GM13977 (cell line): ENCODE data around the gene RABL3.
"Not testable (repeated sequence)": the region's sequence is repeated elsewhere in the genome, so short reads cannot be mapped to it uniquely, and the experiment has no call there.

Experiments
- DNase-seq: peaks from one replicate; pipeline ENCODE4 v3.0.0; 2012; ENCODE audit warnings: low spot score
- in situ Hi-C: fragments of 300-500 bp; cut with MboI; formaldehyde crosslinking; loops from one replicate; pipeline ENCODE4 v1.12.0; 2022; ENCODE audit warnings: low sequenced_read_pairs, low pct_unique_long_range_greater_than_20kb, mixed read lengths, inconsistent platforms; ENCODE audit not compliant: unreplicated experiment
- TF ChIP-seq, protein P1 (sequence below): IDR thresholded peaks from 2 replicates; pipeline ENCODE4 v1.5.1; 2012; ENCODE audit warnings: mild to moderate bottlenecking, control low read depth; ENCODE audit not compliant: insufficient read depth; ENCODE audit errors: extremely low read depth, missing control alignments

The RABL3 gene

DNA sequence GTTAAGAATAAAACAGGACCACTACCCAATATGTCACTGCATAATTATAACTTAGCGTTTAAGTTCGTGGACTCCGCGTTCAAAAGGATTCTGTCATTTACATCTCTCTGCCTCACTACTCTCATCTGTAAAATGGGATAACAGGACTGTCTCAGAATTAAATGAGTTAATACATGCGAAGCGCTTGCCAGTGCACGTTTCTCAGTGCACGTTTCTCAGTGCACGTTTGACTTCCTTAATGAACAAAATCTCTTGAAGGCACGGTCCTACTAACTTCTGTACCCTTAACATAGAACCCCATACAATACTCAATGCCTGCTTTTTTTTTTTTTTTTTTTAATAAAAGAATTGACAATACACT is 499 bp downstream of the RABL3 start:
- TF ChIP-seq, protein P1, sequence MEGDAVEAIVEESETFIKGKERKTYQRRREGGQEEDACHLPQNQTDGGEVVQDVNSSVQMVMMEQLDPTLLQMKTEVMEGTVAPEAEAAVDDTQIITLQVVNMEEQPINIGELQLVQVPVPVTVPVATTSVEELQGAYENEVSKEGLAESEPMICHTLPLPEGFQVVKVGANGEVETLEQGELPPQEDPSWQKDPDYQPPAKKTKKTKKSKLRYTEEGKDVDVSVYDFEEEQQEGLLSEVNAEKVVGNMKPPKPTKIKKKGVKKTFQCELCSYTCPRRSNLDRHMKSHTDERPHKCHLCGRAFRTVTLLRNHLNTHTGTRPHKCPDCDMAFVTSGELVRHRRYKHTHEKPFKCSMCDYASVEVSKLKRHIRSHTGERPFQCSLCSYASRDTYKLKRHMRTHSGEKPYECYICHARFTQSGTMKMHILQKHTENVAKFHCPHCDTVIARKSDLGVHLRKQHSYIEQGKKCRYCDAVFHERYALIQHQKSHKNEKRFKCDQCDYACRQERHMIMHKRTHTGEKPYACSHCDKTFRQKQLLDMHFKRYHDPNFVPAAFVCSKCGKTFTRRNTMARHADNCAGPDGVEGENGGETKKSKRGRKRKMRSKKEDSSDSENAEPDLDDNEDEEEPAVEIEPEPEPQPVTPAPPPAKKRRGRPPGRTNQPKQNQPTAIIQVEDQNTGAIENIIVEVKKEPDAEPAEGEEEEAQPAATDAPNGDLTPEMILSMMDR: no peak
- in situ Hi-C loops: no loop called here
- DNase-seq: no peak

DNA sequence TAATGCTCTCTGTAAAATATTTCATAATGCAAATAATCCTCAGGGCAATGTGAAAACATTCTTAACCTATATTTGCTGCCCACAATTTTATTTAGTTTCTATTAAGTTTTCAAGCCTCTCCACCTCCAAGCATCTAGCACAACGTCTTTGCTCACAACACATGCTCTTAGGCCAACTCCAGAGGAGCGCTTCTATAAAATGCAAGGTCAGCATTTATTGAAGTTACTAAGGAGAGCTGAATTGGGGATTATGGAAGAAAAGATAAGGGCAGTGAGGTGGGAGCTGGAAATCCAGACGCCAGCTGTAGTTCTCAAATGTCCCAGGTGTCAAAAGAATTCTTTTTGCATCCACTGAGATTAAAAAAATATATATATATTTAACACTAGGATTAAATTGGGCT is 996 bp downstream of the RABL3 start:
- in situ Hi-C loops: no loop called here
- TF ChIP-seq, protein P1: no peak
- no peak for DNase-seq

DNA sequence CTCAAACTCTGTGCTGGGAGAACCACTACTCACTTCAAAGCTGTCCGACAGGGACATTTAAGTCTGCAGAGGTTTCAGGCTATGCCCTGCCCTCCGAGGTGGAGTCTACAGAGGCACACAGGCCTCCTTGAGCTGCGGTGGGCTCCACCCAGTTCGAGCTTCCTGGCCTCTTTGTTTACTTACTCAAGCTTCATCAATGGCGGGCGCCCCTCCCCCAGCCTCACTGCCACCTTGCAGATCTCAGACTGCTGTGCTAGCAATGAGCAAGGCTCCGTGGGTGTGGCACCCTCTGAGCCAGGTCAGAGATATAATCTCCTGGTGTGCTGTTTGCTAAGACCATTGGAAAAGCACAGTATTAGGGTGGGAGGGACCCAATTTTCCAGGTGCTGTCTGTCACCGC is 4.3 kb downstream of the RABL3 start:
- in situ Hi-C loops, DNase-seq: not testable (repeated sequence)

DNA sequence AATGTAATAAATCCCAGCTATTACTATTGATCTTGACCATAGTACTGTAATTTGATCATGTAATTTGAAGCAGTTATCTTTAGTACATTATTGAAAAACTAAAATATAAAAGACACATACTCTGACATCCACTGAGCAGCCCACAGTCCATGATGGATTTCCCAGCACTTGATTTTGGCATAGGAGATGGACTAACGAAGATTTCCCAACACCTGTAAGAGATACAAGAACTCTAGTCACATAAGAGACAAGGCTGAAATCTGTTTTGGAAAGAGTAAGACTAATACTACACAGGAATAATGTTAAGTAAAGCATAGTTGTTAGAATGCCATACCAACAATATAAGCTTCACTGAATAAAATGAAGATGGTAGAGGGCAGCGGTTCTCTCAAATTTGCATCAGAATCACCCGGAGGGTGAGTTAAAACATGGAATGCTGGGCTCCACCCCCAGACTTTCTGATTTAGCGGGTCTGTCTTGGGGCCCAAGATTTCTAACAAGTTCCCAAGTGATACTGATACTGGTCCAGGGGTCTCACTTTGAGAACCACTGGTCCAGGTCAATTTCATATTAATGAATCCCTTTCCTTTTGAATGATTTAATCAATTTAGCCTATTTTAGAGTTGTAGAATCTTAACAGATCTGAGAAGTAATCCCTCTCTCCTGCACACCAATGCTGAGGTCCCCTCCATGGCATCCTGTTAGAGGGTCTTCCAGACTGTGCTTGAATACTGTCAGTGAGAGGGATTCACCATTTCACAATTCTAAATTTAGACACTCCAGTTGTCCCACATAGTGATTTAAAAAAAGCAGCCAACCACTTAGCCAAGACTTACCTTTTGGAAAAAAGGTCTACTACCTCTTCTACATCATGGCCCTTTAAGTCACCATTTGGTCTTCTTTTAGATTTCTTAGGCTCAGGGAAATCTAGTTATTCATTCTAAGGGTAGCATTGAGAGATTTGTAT is 11.5 kb downstream of the RABL3 start:
- TF ChIP-seq, protein P1: no peak
- in situ Hi-C loops: no loop called here
- DNase-seq: no peak

DNA sequence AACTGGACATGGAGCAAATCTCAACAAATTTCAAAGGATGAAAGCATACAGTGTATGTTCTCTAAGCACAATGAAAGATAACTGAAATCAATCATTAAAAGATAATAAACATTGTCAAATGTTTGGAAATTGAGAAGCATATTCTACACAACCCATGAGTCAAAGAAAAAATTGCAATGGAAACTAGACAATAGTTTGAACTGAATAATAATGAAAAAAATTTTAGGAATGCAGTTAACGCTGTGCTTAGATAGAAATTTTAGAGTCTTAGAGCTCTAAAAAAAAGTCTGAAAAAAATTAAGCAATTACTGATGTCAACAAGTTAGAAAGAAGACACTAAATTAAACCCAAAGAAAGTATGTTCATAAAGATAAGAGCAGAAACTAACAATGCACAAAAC is 15.5 kb downstream of the RABL3 start:
- in situ Hi-C loops: no loop called here
- TF ChIP-seq, protein P1: no peak
- no peak for DNase-seq

DNA sequence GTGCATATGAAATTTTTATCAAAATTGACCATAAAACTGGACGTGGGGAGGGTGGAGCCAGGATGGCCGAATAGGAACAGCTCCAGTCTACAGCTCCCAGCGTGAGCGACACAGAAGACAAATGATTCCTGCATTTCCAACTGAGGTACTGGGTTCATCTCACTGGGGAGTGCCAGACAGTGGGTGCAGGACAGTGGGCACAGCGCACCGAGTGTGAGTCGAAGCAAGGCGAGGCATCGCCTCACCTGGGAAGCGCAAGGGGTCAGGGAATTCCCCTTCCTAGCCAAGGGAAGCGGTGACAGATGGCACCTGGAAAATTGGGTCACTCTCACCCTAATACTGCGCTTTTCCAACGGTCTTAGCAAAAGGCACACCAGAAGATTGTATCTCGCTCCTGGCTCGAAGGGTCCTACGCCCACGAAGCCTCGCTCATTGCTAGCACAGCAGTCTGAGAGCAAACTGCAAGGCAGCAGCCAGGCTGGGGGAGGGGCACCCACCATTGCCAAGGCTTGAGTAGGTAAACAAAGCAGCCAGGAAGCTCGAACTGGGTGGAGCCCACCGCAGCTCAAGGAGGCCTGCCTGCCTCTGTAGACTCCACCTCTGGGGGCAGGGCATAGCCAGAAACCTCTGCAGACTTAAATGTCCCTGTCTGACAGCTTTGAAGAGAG is 23.0 kb downstream of the RABL3 start:
- in situ Hi-C loops, DNase-seq: not testable (repeated sequence)

DNA sequence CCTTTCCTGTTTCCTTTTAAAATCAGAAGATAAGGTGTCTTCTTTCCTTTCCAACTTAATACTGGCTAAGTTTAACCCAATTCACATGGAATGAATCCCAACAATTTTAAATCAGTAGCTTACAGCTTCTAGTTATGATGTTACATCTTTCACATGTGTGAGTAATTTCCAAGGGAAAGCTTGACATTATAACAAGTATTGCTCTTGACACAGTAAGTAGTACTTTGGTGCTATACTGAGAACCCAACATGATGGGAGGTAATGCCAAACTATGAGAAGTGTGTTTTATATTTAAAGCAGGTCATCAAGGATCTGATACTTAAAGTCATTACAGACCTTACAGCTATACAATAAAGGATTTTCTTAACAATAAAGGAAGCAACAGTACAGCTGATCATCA is 29.1 kb downstream of the RABL3 start:
- DNase-seq: no peak
- TF ChIP-seq, protein P1: no peak
- in situ Hi-C loops: no loop called here
